ENCODE data around the gene TMC8.

- TF ChIP-seq, protein P1, sequence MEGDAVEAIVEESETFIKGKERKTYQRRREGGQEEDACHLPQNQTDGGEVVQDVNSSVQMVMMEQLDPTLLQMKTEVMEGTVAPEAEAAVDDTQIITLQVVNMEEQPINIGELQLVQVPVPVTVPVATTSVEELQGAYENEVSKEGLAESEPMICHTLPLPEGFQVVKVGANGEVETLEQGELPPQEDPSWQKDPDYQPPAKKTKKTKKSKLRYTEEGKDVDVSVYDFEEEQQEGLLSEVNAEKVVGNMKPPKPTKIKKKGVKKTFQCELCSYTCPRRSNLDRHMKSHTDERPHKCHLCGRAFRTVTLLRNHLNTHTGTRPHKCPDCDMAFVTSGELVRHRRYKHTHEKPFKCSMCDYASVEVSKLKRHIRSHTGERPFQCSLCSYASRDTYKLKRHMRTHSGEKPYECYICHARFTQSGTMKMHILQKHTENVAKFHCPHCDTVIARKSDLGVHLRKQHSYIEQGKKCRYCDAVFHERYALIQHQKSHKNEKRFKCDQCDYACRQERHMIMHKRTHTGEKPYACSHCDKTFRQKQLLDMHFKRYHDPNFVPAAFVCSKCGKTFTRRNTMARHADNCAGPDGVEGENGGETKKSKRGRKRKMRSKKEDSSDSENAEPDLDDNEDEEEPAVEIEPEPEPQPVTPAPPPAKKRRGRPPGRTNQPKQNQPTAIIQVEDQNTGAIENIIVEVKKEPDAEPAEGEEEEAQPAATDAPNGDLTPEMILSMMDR (IDR thresholded peaks at IDR 0.05): no peak
- TF ChIP-seq E2F6 (IDR thresholded peaks at IDR 0.05; ENCODE audit: borderline replicate concordance, low read depth) (no peak), CEBPB (IDR thresholded peaks at IDR 0.05) (no peak), POLR2A (IDR thresholded peaks at IDR 0.05; ENCODE audit: low read length) (no peak), MAFK (IDR thresholded peaks at IDR 0.05; ENCODE audit: partially characterized antibody) (no peak), ZFP36 (IDR thresholded peaks at IDR 0.05; ENCODE audit: borderline replicate concordance, partially characterized antibody) (peak; percentile 97), SREBF2 (IDR thresholded peaks at IDR 0.05) (no peak), HOXB13 (CRISPR knock-in tag; IDR thresholded peaks at IDR 0.05; ENCODE audit: low read depth) (no peak), MYC (IDR thresholded peaks at IDR 0.05; ENCODE audit: borderline replicate concordance, low read length) (no peak), BHLHE40 (IDR thresholded peaks at IDR 0.05; ENCODE audit: low read depth, low read length) (no peak), POLR2AphosphoS2 (conservative IDR thresholded peaks at IDR 0.05; ENCODE audit: low read length) (no peak)
- TF ChIP-seq, protein P2, sequence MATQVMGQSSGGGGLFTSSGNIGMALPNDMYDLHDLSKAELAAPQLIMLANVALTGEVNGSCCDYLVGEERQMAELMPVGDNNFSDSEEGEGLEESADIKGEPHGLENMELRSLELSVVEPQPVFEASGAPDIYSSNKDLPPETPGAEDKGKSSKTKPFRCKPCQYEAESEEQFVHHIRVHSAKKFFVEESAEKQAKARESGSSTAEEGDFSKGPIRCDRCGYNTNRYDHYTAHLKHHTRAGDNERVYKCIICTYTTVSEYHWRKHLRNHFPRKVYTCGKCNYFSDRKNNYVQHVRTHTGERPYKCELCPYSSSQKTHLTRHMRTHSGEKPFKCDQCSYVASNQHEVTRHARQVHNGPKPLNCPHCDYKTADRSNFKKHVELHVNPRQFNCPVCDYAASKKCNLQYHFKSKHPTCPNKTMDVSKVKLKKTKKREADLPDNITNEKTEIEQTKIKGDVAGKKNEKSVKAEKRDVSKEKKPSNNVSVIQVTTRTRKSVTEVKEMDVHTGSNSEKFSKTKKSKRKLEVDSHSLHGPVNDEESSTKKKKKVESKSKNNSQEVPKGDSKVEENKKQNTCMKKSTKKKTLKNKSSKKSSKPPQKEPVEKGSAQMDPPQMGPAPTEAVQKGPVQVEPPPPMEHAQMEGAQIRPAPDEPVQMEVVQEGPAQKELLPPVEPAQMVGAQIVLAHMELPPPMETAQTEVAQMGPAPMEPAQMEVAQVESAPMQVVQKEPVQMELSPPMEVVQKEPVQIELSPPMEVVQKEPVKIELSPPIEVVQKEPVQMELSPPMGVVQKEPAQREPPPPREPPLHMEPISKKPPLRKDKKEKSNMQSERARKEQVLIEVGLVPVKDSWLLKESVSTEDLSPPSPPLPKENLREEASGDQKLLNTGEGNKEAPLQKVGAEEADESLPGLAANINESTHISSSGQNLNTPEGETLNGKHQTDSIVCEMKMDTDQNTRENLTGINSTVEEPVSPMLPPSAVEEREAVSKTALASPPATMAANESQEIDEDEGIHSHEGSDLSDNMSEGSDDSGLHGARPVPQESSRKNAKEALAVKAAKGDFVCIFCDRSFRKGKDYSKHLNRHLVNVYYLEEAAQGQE (IDR thresholded peaks at IDR 0.05): no peak
- TF ChIP-seq, protein P3, sequence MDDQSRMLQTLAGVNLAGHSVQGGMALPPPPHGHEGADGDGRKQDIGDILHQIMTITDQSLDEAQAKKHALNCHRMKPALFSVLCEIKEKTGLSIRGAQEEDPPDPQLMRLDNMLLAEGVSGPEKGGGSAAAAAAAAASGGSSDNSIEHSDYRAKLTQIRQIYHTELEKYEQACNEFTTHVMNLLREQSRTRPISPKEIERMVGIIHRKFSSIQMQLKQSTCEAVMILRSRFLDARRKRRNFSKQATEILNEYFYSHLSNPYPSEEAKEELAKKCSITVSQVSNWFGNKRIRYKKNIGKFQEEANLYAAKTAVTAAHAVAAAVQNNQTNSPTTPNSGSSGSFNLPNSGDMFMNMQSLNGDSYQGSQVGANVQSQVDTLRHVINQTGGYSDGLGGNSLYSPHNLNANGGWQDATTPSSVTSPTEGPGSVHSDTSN (IDR thresholded peaks at IDR 0.05): no peak
These were observed 1.1 kb upstream of the TMC8 start for GRCh38 chr17:78129351-78130089.
